ENCODE results near the gene SLC6A13. TPM values are rescaled to one million over a fixed set of nuclear protein-coding genes. Genes with fewer than 3 reads are reported as not detected.

The SLC6A13 gene
- total RNA-seq, 1 donor from 2014 or later, result 0.38 TPM

GRCh38 chr12:247271-247670 is 15.4 kb downstream of the SLC6A13 start:
- ChIA-PET POLR2A (no interaction called here), CTCF (no interaction called here)
- Mint-ChIP-seq H3K9me3 (peaks cover 9% of the 10 kb centered on the region), H3K4me3 (no peak overlapping the region), H3K4me1 (no peaks in the 10 kb centered on the region), H3K36me3 (ENCODE audit: low read depth) (peaks cover 2% of the 10 kb centered on the region), H3K27me3 (peaks cover 7% of the 10 kb centered on the region), H3K27ac (no peak overlapping the region)
- no peak for DNase-seq
- TF ChIP-seq, protein P1, sequence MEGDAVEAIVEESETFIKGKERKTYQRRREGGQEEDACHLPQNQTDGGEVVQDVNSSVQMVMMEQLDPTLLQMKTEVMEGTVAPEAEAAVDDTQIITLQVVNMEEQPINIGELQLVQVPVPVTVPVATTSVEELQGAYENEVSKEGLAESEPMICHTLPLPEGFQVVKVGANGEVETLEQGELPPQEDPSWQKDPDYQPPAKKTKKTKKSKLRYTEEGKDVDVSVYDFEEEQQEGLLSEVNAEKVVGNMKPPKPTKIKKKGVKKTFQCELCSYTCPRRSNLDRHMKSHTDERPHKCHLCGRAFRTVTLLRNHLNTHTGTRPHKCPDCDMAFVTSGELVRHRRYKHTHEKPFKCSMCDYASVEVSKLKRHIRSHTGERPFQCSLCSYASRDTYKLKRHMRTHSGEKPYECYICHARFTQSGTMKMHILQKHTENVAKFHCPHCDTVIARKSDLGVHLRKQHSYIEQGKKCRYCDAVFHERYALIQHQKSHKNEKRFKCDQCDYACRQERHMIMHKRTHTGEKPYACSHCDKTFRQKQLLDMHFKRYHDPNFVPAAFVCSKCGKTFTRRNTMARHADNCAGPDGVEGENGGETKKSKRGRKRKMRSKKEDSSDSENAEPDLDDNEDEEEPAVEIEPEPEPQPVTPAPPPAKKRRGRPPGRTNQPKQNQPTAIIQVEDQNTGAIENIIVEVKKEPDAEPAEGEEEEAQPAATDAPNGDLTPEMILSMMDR (IDR thresholded peaks at IDR 0.05), result no peak
- intact Hi-C loops (cut with micrococcal nuclease), result no loop called here
- ATAC-seq (ENCODE audit: low read depth), result no peak

DNA sequence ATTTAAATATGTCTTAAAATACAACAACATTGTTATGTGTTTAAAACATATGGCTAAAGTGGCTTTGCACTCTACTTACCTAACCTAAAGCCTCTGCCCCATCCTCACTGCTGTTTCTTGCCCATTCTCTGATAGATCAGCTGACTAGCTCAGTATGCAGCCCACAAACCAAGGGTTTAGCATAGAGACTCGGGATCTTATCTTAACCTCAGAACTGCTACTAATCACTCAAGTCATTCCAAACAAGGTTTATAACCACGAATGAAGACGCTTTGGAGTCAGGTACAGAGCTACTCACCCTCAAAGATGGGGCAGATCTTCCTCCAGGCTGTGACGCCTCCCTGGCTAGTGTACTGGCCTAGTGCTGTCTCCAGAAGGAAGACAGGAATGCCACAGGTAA is 19.3 kb downstream of the SLC6A13 start:
- CTCF ChIA-PET, result no interaction called here
- Mint-ChIP-seq H3K27ac (no peak overlapping the region), H3K4me1 (no peaks in the 10 kb centered on the region), H3K36me3 (ENCODE audit: low read depth) (peaks cover 2% of the 10 kb centered on the region), H3K4me3 (no peak overlapping the region), H3K27me3 (peaks cover 16% of the 10 kb centered on the region), H3K9me3 (peaks cover 9% of the 10 kb centered on the region)
- TF ChIP-seq, protein P1 (IDR thresholded peaks at IDR 0.05), result no peak
- ATAC-seq (ENCODE audit: low read depth), result no peak
- intact Hi-C loops (cut with micrococcal nuclease), result no loop called here
- POLR2A ChIA-PET, result no interaction called here
- no peak for DNase-seq

GRCh38 chr12:242496-242895 is 20.1 kb downstream of the SLC6A13 start:
- H3K4me3 Mint-ChIP-seq, result no peak overlapping the region
- POLR2A ChIA-PET, result no interaction called here
- peaks cover 2% of the 10 kb centered on the region for H3K36me3 Mint-ChIP-seq (ENCODE audit: low read depth)
- TF ChIP-seq, protein P1 (IDR thresholded peaks at IDR 0.05), result no peak
- intact Hi-C loops (cut with micrococcal nuclease), result no loop called here
- CTCF ChIA-PET, result no interaction called here
- H3K4me1 Mint-ChIP-seq, result no peaks in the 10 kb centered on the region
- ATAC-seq (ENCODE audit: low read depth) (no peak), DNase-seq (no peak)
- no peak overlapping the region for H3K27ac Mint-ChIP-seq
- H3K9me3 Mint-ChIP-seq, result peaks cover 5% of the 10 kb centered on the region
- H3K27me3 Mint-ChIP-seq, result peaks cover 18% of the 10 kb centered on the region

DNA sequence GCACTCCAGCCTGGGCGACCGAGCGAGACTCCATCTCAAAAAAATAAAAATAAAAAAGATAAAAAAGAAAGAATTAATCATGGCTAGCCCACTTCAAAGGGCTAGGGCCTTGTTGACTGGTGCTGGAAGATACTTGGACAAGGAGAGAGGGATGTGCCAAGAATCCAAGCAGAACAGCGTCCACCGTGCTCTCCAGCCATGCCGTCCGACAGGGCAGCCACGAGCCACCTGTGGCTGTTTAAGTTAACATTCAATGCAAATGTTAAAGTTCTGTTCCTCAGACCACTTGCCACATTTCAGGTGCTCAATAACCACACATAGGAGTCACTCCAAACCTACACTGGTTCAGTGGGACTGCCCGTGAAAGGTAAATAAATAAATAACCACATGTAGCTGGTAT is 21.4 kb downstream of the SLC6A13 start:
- Mint-ChIP-seq H3K4me1 (no peaks in the 10 kb centered on the region), H3K4me3 (no peak overlapping the region), H3K27ac (no peak overlapping the region), H3K36me3 (ENCODE audit: low read depth) (peaks cover 2% of the 10 kb centered on the region), H3K9me3 (peaks cover 6% of the 10 kb centered on the region), H3K27me3 (peaks cover 18% of the 10 kb centered on the region)
- intact Hi-C loops (cut with micrococcal nuclease), result no loop called here
- ATAC-seq (ENCODE audit: low read depth), result no peak
- TF ChIP-seq, protein P1 (IDR thresholded peaks at IDR 0.05), result no peak
- DNase-seq, result no peak
- POLR2A ChIA-PET, result no interaction called here
- CTCF ChIA-PET, result no interaction called here

- H3K4me3 Mint-ChIP-seq, result no peak overlapping the region
- no peak overlapping the region for H3K27ac Mint-ChIP-seq
- ATAC-seq (ENCODE audit: low read depth), result no peak
- TF ChIP-seq, protein P1 (IDR thresholded peaks at IDR 0.05), result no peak
- H3K4me1 Mint-ChIP-seq, result no peaks in the 10 kb centered on the region
- intact Hi-C loops (cut with micrococcal nuclease), result no loop called here
- H3K27me3 Mint-ChIP-seq, result peaks cover 18% of the 10 kb centered on the region
- ChIA-PET CTCF (no interaction called here), POLR2A (no interaction called here)
- DNase-seq, result no peak
- peaks cover 12% of the 10 kb centered on the region for H3K9me3 Mint-ChIP-seq
- peaks cover 2% of the 10 kb centered on the region for H3K36me3 Mint-ChIP-seq (ENCODE audit: low read depth)
These were observed 22.1 kb downstream of the SLC6A13 start for GRCh38 chr12:240566-240965.
